Activated CD4-positive, alpha-beta T cell treated with anti-CD3 and anti-CD28 coated beads, Interleukin-2, amount 50 U/mL, for 4 hours (primary cell): ENCODE data around the gene LY6G6F.
"Not testable (repeated sequence)": the region's sequence is repeated elsewhere in the genome, so short reads cannot be mapped to it uniquely, and the experiment has no call there.

Experiments used
- DNase-seq, 2 experiments: peaks; one replicate each; pipeline ENCODE4 v3.0.0-alpha.2; 2020

The LY6G6F gene

GRCh38 chr6:31705931-31706330 lies 735 bp upstream of the LY6G6F start:
- no peak for DNase-seq

- DNase-seq = no peak
Observed at GRCh38 chr6:31707701-31708100, 1.0 kb downstream of the LY6G6F start.

GRCh38 chr6:31708224-31708623 lies 1.6 kb downstream of the LY6G6F start:
- DNase-seq = no peak

GRCh38 chr6:31709157-31709556 lies 2.5 kb downstream of the LY6G6F start:
- not testable (repeated sequence) for DNase-seq

GRCh38 chr6:31710523-31711219 lies 4.0 kb downstream of the LY6G6F start:
- no peak for DNase-seq

- DNase-seq = no peak
Observed at GRCh38 chr6:31711233-31711632, 4.6 kb downstream of the LY6G6F start.

GRCh38 chr6:31712296-31712695 lies 5.6 kb downstream of the LY6G6F start:
- no peak for DNase-seq

- no peak for DNase-seq
Observed at GRCh38 chr6:31713465-31713864, 6.8 kb downstream of the LY6G6F start.

GRCh38 chr6:31713991-31714684 lies 7.5 kb downstream of the LY6G6F start:
- DNase-seq = no peak

- no peak for DNase-seq
Observed at GRCh38 chr6:31715022-31715958, 8.6 kb downstream of the LY6G6F start, which contains the start of gene LY6G6D. LY6G6D (plus strand) TSS chr6:31715348; CDS start chr6:31715356, 8 bp downstream.

- no peak for DNase-seq
Observed at GRCh38 chr6:31717499-31718222, 11.0 kb downstream of the LY6G6F start.

- no peak for DNase-seq
Observed at GRCh38 chr6:31718265-31718664, 11.6 kb downstream of the LY6G6F start.

GRCh38 chr6:31719001-31719400 lies 12.3 kb downstream of the LY6G6F start:
- DNase-seq = no peak

GRCh38 chr6:31720196-31720770 lies 13.6 kb downstream of the LY6G6F start:
- DNase-seq = no peak

- no peak for DNase-seq
Observed at GRCh38 chr6:31721351-31722020, 14.8 kb downstream of the LY6G6F start, which contains the start of gene LY6G6C. LY6G6C (minus strand) TSS chr6:31721746; CDS start chr6:31721679, 67 bp downstream.

- DNase-seq = no peak
Observed at GRCh38 chr6:31722173-31722572, 15.5 kb downstream of the LY6G6F start.

GRCh38 chr6:31723245-31723979 lies 16.7 kb downstream of the LY6G6F start, which contains the start of gene MPIG6B:
MPIG6B (plus strand) TSS chr6:31723373; CDS start chr6:31723384, 11 bp downstream.
- DNase-seq = no peak

GRCh38 chr6:31723980-31724691 lies 17.5 kb downstream of the LY6G6F start:
- no peak for DNase-seq

- DNase-seq = no peak
Observed at GRCh38 chr6:31725502-31726350, 19.1 kb downstream of the LY6G6F start.
